ENCODE results near the gene ACBD6. TPM values are rescaled to one million over a fixed set of nuclear protein-coding genes. Genes with fewer than 3 reads are reported as not detected.

Gene ACBD6
- total RNA-seq, 1 donor from 2014 or later, result 34.4 TPM

- no peak overlapping the region for H3K4me3 ChIP-seq
- no peak for DNase-seq (ENCODE audit: extremely low spot score in 2 of 2)
- H3K36me3 ChIP-seq, result peaks cover 0 to 14% of the 10 kb centered on the region in 2 donors
- peaks cover 4% of the 10 kb centered on the region for H3K4me1 ChIP-seq
- H3K27ac ChIP-seq, result no peak overlapping the region
- TF ChIP-seq POLR2AphosphoS5 (IDR thresholded peaks at IDR 0.05; ENCODE audit: insufficient read depth in 1 of 2, low read depth in 1 of 2) (no peak), CTCF (IDR thresholded peaks at IDR 0.05) (no peak), POLR2A (IDR thresholded peaks at IDR 0.05) (no peak)
- intact Hi-C loops (cut with DNase I), result no loop called here
- H3K9me3 ChIP-seq, result no peaks in the 10 kb centered on the region
- H3K27me3 ChIP-seq, result no peaks in the 10 kb centered on the region
These were observed 219.9 kb downstream of the ACBD6 start for GRCh38 chr1:180282401-180283044.

GRCh38 chr1:180281490-180281889 lies 220.9 kb downstream of the ACBD6 start:
- Histone ChIP-seq H3K4me1 (peaks cover 4% of the 10 kb centered on the region), H3K4me3 (no peak overlapping the region), H3K27me3 (no peaks in the 10 kb centered on the region), H3K36me3 (peaks cover 0 to 11% of the 10 kb centered on the region in 2 donors), H3K27ac (no peak overlapping the region), H3K9me3 (no peaks in the 10 kb centered on the region)
- intact Hi-C loops (cut with DNase I), result no loop called here
- no peak for DNase-seq (ENCODE audit: extremely low spot score in 2 of 2)
- no peak for TF ChIP-seq POLR2AphosphoS5 (IDR thresholded peaks at IDR 0.05; ENCODE audit: insufficient read depth in 1 of 2, low read depth in 1 of 2)
- TF ChIP-seq POLR2A (IDR thresholded peaks at IDR 0.05), result no peak
- TF ChIP-seq CTCF (IDR thresholded peaks at IDR 0.05), result no peak

- no peak overlapping the region for H3K27ac ChIP-seq
- no peaks in the 10 kb centered on the region for H3K27me3 ChIP-seq
- DNase-seq (ENCODE audit: extremely low spot score in 2 of 2), result no peak
- H3K4me1 ChIP-seq, result peaks cover 4% of the 10 kb centered on the region
- intact Hi-C loops (cut with DNase I), result no loop called here
- H3K4me3 ChIP-seq, result no peak overlapping the region
- H3K9me3 ChIP-seq, result no peaks in the 10 kb centered on the region
- TF ChIP-seq CTCF (IDR thresholded peaks at IDR 0.05) (no peak), POLR2AphosphoS5 (IDR thresholded peaks at IDR 0.05; ENCODE audit: insufficient read depth in 1 of 2, low read depth in 1 of 2) (no peak), POLR2A (IDR thresholded peaks at IDR 0.05) (no peak)
- peaks cover 0 to 10% of the 10 kb centered on the region in 2 donors for H3K36me3 ChIP-seq
These were observed 221.8 kb downstream of the ACBD6 start for GRCh38 chr1:180280617-180281016.

- H3K4me3 ChIP-seq, result no peak overlapping the region
- H3K9me3 ChIP-seq, result no peaks in the 10 kb centered on the region
- intact Hi-C loops (cut with DNase I), result no loop called here
- peaks cover 4% of the 10 kb centered on the region for H3K4me1 ChIP-seq
- H3K27me3 ChIP-seq, result no peaks in the 10 kb centered on the region
- H3K36me3 ChIP-seq, result peaks cover 0 to under 1% of the 10 kb centered on the region in 2 donors
- H3K27ac ChIP-seq, result no peak overlapping the region
- DNase-seq (ENCODE audit: extremely low spot score in 2 of 2), result no peak
- TF ChIP-seq CTCF (IDR thresholded peaks at IDR 0.05), result no peak
- TF ChIP-seq POLR2AphosphoS5 (IDR thresholded peaks at IDR 0.05; ENCODE audit: insufficient read depth in 1 of 2, low read depth in 1 of 2), result no peak
- no peak for TF ChIP-seq POLR2A (IDR thresholded peaks at IDR 0.05)
These were observed 222.7 kb downstream of the ACBD6 start for GRCh38 chr1:180279651-180280050.

GRCh38 chr1:180278596-180279395 lies 223.6 kb downstream of the ACBD6 start:
- H3K4me1 ChIP-seq, result peaks cover 4% of the 10 kb centered on the region
- H3K9me3 ChIP-seq, result no peaks in the 10 kb centered on the region
- TF ChIP-seq POLR2A (IDR thresholded peaks at IDR 0.05) (no peak), CTCF (IDR thresholded peaks at IDR 0.05) (no peak), POLR2AphosphoS5 (IDR thresholded peaks at IDR 0.05; ENCODE audit: insufficient read depth in 1 of 2, low read depth in 1 of 2) (no peak)
- no peak overlapping the region for H3K4me3 ChIP-seq
- intact Hi-C loops (cut with DNase I), result no loop called here
- H3K36me3 ChIP-seq, result no peaks in the 10 kb centered on the region
- H3K27ac ChIP-seq, result no peak overlapping the region
- H3K27me3 ChIP-seq, result no peaks in the 10 kb centered on the region
- DNase-seq (ENCODE audit: extremely low spot score in 2 of 2), result no peak

Measured in vagina (tissue), 2 donors.